DMS53 (cell line): Measurements from ENCODE around the gene DUSP9.
"Not testable (repeated sequence)": the region's sequence is repeated elsewhere in the genome, so short reads cannot be mapped to it uniquely, and the experiment has no call there.

ENCODE experiments used
- DNase-seq: peaks from one replicate; lab custom pipeline; 2025; lab: John Stamatoyannopoulos, UW

DUSP9 gene, protein sequence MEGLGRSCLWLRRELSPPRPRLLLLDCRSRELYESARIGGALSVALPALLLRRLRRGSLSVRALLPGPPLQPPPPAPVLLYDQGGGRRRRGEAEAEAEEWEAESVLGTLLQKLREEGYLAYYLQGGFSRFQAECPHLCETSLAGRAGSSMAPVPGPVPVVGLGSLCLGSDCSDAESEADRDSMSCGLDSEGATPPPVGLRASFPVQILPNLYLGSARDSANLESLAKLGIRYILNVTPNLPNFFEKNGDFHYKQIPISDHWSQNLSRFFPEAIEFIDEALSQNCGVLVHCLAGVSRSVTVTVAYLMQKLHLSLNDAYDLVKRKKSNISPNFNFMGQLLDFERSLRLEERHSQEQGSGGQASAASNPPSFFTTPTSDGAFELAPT

DNA sequence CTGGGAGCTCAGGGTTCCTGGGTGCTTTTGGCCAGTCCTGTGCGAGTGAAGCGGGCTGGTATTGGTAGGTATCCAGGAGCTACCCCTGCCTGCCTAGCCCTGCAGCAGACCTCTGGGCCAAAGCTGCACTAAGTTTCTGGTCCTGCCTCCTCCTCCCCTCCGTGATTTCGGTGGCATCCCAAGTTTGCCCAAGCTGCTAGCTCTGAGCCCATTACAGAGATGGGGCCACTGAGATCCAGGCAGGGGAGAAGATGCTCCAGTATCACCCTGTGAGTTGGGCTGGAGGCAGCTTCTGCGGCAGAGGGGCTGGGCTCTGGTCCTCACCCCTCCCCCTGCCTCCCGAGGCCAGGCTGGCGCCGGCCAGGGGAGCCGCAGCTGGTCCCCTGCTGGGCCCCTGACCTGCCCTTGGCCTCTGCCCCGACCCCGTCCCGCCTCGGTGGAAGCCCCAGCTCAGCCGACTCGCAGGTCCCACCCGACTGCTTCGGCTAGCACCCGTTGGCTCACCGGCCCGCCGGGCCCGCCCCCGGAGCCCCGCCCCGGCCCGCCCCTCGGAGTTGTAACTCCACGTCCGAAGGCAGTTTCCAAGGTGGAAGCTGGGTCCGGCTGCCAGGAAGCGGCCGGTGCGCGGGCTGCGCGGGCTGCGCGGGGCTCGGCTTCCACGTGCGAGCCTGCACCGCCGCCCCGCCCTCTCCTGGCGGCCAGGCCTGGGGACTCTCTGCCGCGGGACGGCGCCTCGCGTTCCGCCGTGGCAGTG is at the start of gene DUSP9:
Gene DUSP9, plus strand, starts transcription at position 584 of the 754 bp plus-strand sequence. CDS start 751 bp downstream, outside the sequence.
- peak; percentile 60 for DNase-seq

DNA sequence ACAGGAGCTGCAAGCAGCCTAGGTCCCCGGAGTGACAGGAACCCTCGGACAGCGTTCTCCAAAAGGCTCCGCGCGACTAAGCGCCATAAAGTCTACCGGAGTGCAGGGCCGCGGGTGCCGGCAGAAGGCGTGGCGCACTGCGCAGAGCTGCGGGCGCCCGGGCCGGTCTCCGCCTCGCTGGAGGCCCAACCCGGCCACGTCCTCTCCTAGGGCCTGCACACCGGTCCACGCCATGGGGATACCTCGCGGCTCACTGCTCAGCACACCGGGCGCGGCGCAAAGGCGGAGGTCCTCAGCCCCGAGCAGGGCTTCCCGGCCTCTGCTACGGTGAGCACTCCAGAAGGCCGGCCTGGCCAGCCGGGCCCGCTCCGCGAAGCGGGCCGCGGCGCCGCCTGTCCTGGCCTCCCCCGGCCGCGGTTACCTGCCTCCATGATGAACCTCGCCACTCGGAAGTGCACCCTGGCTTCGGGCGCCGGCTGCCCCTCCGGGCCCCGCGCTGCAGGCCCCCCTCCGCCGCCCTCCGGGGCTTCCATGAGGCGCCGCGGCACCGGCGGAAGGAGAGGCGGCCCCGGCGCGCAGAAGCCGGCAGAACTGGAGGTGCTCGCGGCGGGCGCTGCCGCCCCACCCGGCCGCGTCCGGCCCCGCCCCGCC is 48.3 kb upstream of the DUSP9 start, which contains the start of gene CCNQ:
Gene CCNQ, minus strand, starts transcription at position 599 of the 651 bp plus-strand sequence. Its CDS starts 66 bp downstream, at position 533.
- peak; percentile 71 for DNase-seq

DNA sequence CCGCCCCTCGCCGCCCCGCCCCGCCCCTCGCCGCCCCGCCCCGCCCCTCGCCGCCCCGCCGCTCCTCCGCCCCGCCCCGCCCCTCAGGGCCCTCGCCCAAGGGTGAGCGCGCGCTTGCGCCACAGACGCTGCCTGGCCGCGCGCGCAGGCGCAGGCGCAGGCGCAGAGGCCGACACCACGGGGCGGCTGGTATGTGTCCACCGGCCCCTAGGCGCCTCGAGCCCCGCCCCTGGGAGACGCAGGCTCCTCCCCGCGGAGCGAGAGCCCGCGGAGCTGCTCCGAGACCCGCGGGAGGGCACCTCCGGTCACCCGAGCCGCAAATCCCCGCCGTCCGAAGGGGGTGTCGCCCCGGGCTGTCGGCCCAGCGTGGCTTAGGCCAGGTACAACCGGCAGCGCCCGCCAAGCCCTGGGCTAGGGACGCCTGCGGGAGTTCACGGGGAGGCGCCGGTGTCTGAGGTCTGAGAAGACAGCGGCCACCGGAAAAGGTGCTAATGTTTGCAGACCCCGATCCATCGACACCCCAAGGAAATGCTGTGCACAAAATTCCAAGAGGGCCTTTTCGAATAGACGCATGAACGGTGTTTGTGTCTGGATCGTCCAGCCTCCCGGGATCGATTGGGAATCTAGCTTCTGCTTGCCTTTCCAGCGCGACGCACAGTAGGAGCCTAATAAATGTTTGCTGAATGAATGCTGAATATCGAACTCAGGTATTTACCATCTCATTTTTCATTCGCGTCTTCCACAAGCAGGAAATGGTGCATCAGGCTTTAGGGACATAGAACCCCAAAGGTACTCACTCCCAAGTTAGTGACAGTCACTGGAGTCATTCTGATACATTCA is 47.6 kb upstream of the DUSP9 start:
- DNase-seq: peak; percentile 94

DNA sequence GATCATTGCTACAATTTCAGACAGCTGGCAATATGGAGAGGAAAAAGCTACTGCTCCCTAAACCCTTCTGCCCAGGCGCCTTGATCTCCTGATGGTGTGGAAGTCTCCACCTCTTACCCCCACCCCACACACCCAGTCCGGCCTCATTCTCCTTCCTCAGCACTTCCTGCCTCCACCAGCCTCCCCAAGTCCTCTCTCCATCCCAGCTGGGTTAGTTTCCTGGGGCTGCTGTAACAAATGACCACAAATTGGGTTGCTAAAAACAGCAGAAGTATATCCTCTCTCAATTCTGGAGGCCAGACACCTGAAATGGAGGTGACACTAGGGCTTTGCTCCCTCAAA is 47.0 kb upstream of the DUSP9 start:
- DNase-seq: peak; percentile 34

DNA sequence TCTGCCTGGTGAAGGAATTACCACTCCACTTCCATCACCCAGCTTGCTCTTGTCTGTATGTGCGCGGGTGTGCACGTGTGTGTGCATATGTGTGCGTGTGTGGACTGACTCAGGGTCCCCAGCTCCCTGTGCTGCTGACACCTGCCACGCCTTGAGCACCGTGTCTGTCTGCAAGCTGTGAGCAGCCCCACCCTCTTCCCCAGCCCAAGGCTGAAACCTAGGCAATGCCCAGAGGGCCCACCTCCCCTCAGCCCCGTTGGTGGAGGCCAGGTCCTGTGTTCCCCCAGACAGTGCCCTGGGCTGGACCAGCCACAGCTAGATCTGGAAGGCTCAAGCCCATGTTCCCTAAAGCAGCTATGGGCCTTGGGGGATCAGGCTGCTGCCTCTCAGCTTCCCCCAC is 46.1 kb upstream of the DUSP9 start:
- no peak for DNase-seq

DNA sequence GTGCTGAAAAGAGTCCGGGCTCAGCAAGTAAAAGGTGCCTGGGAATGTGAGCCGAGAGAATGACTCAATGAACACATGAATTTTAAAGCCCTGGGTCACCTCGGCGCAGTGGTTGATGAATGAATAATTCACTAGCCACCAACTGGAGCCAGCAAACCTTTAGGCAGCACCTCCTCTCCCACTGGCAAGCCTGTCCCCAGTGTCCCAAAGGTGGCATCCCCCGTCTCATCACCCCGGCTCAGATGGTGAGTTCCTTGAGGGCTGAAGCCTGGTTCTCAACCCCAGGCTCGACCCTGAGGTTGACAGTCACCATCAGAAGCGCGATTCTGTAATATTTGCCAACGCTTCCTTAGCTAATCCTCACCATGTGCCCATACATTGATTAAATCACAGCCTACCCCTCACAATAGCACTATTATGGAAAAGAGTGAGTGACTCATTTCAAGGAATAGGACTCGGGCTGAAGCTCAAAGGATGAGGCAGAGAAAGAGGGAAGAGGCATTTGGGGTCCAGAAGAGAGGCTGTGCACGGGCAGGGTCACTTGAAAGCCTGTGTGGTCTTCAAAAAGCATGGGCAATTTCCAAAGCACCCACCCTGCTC is 45.4 kb upstream of the DUSP9 start:
- DNase-seq: no peak

DNA sequence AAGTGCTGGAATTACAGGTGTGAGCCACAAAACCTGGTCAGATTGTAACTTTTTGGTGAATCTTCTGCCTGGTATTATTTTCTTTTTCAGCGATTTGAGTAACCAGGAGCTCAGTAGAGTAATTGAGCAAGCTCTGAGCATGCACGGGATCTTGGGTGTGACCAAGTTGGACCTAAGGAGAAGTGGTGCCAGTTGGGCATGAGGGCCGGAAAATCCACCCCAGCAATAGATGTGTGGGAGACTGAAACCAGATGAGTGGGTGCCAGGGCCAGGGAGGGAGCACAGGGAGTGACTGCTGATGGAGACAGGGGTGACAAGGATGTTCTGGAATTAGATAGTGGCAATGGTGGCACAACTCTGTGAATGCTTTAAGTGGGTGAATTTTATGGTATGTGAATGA is 44.4 kb upstream of the DUSP9 start:
- no peak for DNase-seq

DNA sequence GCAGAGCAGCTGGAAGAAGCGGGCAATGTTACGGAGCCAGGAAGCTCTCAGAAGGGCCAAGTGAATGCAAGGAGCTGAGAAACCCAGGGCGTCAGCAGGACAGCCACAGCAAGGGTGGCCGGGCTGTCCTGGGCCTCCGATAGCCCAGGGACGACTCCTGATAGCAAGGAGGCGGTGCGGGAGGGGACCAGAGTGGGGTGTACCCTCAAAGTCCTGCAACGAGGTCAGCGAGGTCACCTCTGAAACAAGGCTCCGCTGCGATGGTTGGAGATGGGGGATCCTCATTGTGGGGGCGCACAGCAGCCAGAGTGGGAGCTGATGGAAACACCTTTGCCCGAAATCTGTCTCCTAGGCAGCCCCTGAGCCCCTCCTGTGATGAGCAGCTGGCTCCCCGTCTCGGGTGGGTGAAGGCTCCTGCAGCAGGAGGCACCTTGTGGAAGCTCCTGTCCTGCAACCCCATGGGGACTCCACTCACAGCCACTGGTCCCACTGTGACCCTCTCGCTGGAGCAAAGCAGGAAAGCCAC is 43.8 kb upstream of the DUSP9 start:
- no peak for DNase-seq

DNA sequence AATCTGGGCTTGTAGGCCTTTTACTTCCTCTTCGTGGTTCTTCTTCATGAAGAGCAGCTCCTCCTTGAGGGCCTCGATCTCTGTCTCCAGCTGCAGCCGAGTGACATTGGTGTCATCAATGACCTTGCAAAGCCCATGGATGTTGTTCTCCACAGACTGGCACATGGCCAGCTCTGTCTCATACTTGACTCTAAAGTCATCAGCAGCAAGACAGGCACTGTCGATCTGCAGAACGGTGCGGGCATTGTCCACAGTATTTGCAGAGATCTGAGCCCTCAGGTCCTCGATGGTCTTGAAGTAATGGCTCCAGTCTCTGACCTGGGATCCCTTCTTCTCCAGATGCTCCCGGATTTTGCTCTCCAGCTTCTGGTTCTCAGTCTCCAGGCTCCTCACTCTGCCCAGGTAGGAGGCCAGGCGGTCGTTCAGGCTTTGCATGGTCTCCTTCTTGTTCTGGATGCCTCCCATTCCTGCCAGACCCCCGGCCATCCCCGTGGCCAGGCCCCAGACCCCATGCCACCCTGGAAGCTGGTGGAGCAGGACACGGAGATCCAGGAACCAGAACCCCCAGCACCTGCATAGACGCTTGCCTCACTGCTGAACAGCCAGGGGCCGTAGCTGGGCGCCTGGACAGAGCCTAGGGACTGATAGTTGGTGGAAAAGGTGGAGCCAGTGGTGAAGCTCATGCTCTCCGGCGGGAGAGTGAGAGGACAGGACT is 42.2 kb upstream of the DUSP9 start:
- not testable (repeated sequence) for DNase-seq

DNA sequence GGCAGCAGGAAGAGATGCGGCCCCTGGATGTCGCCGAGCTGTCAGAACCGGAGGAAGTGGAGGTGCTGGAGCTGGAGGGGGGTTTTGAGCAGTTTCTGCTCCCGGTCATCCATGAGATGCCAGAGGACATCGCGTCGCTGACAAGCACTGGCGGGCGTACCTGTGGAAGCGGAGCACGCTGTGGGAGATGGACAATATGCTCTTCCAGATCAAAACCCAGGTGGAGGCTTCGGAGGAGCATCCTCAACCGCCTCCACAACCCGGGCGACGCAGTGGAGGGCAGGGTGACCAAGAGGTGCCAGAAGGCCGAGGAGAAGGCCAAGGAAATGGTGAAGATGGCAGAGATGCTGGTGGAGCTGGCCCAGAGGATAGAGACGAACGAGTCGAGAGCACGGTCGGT is 40.5 kb upstream of the DUSP9 start:
- DNase-seq: no peak

DNA sequence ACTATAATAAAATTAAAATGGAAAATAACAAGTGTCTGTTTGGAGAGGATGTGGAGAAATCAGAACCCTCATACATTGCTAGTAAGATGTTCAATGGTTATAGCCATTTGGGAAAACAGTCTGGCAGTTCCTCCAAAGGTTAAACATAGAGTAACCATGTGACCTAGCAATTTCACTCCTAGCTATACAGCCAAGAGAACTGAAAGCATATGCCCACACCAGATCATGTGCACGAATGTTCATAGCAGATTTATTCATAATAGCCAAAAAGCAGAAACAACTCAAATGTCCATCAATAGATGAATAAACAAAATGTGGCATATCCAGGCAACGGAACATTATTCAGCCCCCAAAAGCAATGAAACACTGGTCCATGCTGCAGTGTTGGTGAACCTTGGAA is 38.6 kb upstream of the DUSP9 start:
- DNase-seq: no peak

DNA sequence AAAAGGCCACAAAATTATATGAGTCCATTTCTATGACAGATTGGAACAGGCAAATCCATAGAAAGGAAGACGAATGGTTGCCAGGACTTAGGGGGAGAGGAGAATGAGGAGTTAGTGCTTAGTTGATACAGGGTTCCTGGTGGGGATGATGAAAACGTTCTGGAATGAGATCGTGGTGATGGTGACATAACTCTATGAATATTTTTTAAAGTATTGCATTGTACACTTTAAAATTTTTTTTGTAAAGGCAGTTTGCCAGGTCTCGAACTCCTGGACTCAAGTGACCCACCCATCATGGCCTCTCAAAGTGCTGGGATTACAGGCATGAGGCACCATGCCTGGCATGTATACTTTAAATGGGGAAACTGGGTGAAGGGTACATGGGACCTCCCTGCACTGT is 38.2 kb upstream of the DUSP9 start:
- no peak for DNase-seq

DNA sequence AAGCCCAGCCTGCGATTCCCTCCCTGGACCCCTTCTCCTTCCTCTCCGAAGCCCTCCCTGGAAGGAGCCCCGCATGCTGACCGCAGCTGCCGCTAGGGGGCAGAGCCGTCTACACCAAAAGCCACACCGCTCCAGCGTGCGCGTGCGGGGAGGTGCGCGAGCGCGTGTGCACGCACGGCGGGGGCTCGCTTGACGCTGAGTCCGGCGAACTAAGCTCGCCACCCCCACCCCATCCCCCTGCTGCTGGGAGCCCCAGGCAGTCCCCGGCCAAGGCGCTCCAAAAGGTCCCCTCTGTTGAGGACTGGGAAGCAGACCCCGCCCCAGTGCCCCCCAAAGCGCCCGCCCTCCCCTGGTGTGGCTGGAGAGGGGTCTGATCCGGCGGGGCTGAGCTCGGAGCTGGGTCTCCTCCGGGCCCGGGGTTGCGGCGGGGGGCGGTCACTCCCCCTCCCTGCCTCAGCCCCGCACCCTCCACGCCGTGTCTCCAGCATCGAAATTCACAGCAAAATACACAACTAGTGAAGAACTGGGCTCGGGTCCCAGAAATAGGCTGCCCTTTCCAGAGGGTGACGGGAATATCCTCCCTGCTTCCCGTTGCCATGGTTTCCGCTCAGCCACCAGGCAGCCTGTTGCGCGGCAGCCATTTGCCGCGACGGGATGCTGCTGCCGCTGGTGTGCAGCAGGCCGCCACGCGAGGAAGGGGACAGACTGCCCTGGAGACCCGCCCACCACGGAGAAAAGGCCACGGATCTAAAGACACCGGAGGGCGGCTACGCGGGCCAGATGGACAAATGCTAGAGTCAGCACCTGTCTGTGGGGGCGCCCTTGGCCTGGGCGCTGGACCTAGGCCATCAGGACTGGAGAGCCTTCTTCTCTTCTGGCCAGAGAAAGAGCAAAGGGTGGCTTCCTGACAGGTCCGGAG is 36.8 kb upstream of the DUSP9 start:
- DNase-seq: peak; percentile 87

DNA sequence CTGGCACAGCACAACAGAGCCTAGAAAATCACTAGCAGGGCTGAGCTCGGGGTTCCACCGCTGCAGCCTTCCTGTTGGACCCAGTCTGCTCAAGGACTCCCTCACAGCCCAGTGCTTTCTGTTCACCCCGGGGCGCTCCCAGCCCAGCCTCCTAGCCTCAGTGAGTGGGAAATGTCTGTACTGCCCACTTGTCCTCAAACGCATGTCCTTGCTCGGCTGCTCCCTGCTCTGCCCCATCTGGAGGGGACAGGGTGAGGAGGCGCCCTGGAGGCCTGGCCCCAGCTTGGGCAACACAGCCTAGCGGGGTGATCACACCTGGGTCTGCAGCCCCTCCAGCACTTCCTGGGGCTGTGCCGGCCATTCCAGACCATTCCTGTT is 36.2 kb upstream of the DUSP9 start:
- no peak for DNase-seq

DNA sequence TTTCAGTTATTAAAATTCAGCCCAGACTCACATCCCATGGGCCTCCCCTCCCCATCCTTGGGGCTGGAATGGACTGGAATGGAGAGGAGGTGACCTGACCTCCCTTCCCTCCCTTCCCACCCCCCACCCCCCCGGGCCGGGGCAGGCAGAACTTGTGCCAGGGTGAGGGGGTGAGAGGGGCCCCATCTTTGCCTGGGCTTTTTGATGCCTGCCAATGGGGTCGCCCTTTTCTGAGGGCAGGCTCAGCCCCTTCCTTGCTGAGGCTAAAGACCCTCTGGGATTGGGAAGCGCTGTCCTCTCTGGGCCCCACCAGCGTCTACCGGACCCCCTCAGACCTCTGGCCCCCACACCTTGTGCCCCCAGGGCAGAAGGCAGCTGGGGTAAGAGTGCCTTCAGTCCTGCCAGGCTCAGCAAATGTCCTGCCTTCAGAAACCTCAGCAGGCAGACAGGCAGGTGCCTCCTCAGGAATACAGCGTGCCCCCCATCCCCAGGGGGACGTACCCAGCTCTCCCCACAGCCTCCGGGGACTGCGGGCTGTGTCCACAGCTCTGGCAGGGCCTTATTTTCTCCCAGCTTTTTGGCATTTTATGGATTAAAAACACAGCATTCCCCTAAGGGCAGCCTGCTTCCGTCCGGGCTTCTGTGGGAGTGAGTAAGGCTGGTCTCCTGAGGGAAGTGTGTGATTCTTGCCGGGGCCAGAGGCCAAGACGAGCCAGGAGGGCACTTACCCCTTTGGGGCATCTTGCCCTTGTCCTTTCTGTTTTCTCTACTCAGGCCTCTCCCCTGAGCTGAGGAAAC is 35.5 kb upstream of the DUSP9 start:
- DNase-seq: no peak

DNA sequence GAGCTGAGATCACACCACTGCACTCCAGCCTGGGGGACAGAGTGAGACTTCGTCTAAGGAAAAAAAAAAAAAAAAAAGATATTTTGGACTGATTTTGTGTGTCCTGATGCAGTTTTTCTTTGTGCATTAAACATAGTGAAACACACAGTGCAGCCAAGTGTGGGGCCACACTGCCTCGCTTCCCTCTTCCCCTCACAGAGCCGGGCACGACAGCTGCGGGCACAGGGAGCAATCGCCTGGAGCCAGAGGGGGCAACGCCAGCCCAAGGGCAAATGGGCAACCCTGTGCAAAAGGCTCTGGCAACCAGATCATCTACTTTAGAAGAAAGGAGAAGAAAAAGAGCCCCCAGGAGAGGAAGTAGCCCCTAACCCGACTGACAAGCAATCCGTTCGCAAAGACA is 34.6 kb upstream of the DUSP9 start:
- DNase-seq: no peak

DNA sequence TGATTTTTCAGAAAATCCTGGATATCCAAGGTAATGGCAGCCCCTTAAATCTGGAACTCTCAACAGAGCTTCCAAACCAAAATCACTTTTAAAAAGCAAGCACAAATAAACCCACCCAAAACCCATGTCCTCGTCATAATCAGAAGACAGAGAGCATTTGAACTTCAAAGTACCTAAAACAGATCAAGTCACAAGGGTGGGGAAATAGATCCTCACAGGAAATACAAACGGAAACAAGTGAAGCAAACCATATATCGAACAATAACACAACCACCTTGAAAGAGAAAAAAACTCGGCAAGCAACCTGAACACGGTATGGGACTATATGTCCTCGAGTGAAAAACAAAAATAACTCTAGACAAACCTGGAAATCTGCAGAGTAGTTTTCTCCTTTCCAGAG is 32.2 kb upstream of the DUSP9 start:
- no peak for DNase-seq

DNA sequence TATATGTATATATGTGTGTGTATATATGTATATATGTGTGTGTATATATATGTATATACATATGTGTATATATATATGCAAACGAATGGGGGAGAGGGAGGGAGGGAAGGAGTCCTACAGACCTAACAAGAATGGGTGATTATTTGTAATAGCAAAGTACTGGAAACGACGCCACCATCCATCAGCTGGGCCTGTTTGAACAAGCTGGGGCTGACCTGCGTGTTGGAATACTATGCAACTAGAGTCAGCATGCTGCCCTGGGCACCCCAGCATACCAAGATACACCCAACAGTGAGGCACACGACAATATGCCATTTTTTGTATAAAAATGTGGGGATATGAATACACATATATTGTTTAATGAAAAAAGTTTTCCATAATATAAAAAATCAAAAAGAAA is 26.4 kb upstream of the DUSP9 start:
- DNase-seq: no peak
